Measurements from ENCODE around the gene HHAT.

Gene HHAT

DNA sequence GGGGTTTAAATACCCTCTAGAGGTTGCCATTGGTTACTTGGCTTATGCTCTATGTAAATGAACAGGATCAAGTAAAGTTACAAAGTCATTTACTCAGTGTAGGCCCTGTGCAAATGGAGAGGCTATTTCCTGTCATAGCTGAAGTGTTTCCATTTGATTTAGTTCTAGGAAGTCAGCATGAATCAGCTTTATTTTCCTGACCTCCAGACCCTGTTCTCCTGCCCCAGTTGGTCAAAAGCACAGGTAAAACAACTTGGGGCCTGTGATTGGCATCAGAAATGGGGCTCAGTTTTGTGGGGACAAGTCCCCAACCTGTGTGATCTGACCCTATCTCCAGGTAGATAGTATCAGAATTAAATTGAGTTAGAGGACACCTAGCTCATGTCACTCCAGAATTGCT lies 239.9 kb downstream of the HHAT start:
- H3K27ac ChIP-seq (ENCODE audit: low read depth, low read length), result no peak overlapping the region
- no peak for DNase-seq

DNA sequence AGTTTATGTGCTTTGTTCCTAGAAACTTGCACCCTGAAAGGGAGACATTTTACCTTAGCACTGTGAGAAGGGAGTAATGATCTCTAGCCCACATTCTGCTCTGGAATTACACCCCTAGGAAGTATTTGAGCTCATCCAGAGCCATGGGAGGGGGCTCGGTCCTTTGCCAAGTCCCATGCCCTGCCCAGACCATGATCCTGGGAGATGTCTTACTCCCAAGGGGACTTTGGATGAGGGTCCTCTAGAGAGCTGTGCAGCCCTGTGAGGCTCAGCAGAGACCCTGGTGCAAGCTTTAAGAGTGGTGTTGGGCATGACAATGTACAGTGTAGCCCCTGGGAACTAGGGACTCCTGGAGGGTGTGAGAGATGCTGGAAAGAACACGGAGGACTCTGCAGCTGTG lies 241.4 kb downstream of the HHAT start:
- H3K23ac ChIP-seq (ENCODE audit: low read length), result no peak overlapping the region
- DNase-seq, result no peak
- no peak overlapping the region for H4K5ac ChIP-seq (ENCODE audit: low read length)
- H2AK5ac ChIP-seq (ENCODE audit: low read length), result no peak overlapping the region
- no peak overlapping the region for H3K56ac ChIP-seq (ENCODE audit: low read length)
- H3K18ac ChIP-seq (ENCODE audit: low read length), result no peak overlapping the region
- no peak overlapping the region for H2BK15ac ChIP-seq (replicated peaks; ENCODE audit: low read depth)
- H3K27ac ChIP-seq (ENCODE audit: low read depth, low read length), result no peak overlapping the region
- no peak overlapping the region for H4K8ac ChIP-seq (ENCODE audit: low read depth, low read length)
- no peak overlapping the region for H3K4me2 ChIP-seq (ENCODE audit: low read length)
- H3K4me3 ChIP-seq (ENCODE audit: low read length), result no peak overlapping the region
- no peak overlapping the region for H3K4ac ChIP-seq (ENCODE audit: low read depth, low read length)
- H3K9ac ChIP-seq (ENCODE audit: low read length), result no peak overlapping the region
- H2BK5ac ChIP-seq (ENCODE audit: low read length), result no peak overlapping the region
- no peaks in the 10 kb centered on the region for H3K27me3 ChIP-seq (ENCODE audit: insufficient read depth, low read length, poor library complexity)
- H2BK120ac ChIP-seq (ENCODE audit: low read depth, low read length), result no peak overlapping the region
- WGBS (ENCODE audit: extremely low coverage, insufficient coverage, low lambda C conversion rate), result no CpG with 5 or more reads among the region's 2 CpGs
- no peaks in the 10 kb centered on the region for H3K79me2 ChIP-seq (ENCODE audit: control insufficient read depth, insufficient read depth, low read length)
- H3K4me1 ChIP-seq (ENCODE audit: control insufficient read depth, low read depth, low read length), result no peaks in the 10 kb centered on the region
- H3K36me3 ChIP-seq (ENCODE audit: control insufficient read depth, insufficient read depth, low read length), result no peaks in the 10 kb centered on the region
- H3K79me1 ChIP-seq (ENCODE audit: low read length), result no peaks in the 10 kb centered on the region

More for the DNA sequence above, 239.9 kb downstream of the HHAT start:
- Histone ChIP-seq H2AK5ac (ENCODE audit: low read length) (no peak overlapping the region), H3K9ac (ENCODE audit: low read length) (no peak overlapping the region), H3K4me2 (ENCODE audit: low read length) (no peak overlapping the region), H4K8ac (ENCODE audit: low read depth, low read length) (no peak overlapping the region), H2BK15ac (replicated peaks; ENCODE audit: low read depth) (no peak overlapping the region), H3K4me3 (ENCODE audit: low read length) (no peak overlapping the region), H3K36me3 (ENCODE audit: control insufficient read depth, insufficient read depth, low read length) (no peaks in the 10 kb centered on the region), H3K18ac (ENCODE audit: low read length) (no peak overlapping the region), H3K4me1 (ENCODE audit: control insufficient read depth, low read depth, low read length) (no peaks in the 10 kb centered on the region), H3K79me2 (ENCODE audit: control insufficient read depth, insufficient read depth, low read length) (no peaks in the 10 kb centered on the region), H2BK120ac (ENCODE audit: low read depth, low read length) (no peak overlapping the region), H3K56ac (ENCODE audit: low read length) (no peak overlapping the region), H2BK5ac (ENCODE audit: low read length) (no peak overlapping the region), H3K79me1 (ENCODE audit: low read length) (no peaks in the 10 kb centered on the region), H3K4ac (ENCODE audit: low read depth, low read length) (no peak overlapping the region), H3K27me3 (ENCODE audit: insufficient read depth, low read length, poor library complexity) (no peaks in the 10 kb centered on the region), H4K5ac (ENCODE audit: low read length) (no peak overlapping the region), H3K23ac (ENCODE audit: low read length) (no peak overlapping the region)

DNA sequence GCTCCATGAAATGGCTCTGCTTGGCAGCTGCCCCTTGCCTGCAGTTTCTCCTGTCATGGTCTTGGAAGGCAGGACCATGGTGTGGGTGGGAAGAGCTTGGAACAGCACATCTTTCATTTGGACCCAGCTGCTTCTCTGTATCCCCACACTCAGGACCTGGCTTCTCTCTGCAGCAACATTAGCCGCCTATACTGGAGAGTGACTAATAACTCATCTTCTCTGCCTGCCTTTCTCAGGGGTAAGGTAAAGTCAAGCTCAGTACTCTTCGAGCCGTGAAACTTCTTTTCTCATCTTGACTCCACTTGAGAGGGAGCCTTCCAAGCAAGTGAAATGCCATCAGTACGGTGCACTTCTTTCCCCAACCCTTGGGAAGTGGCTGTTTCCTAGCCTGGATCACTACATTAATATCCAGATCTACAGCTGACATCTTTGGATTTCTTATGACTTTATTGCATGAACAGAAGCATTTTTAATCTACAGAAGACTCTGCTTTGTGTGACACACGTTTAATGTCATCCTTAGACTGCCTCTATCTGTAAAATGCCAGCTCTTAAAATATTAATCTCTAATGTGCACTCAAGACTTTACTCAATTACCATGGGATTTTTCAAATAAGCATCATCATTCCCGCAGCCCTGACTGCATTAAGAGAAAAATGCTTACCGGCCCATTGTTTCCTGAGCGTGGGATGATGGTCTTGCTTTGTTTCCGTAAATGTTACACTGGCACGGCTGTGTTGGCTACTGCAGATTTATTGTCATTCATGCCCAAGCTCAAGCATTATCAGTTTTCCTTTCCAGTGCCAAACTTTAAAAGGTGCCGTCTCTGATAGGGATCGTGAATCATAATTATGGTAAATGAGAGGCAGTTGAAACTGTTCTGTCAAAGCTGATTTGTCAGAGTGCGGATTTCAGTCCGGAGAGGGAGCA lies 242.9 kb downstream of the HHAT start:
- Histone ChIP-seq H2BK15ac (replicated peaks; ENCODE audit: low read depth) (no peak overlapping the region), H3K36me3 (ENCODE audit: control insufficient read depth, insufficient read depth, low read length) (no peaks in the 10 kb centered on the region), H3K4me3 (ENCODE audit: low read length) (no peak overlapping the region), H3K4me1 (ENCODE audit: control insufficient read depth, low read depth, low read length) (no peaks in the 10 kb centered on the region), H3K27me3 (ENCODE audit: insufficient read depth, low read length, poor library complexity) (no peaks in the 10 kb centered on the region), H3K4ac (ENCODE audit: low read depth, low read length) (no peak overlapping the region), H2BK5ac (ENCODE audit: low read length) (no peak overlapping the region), H2AK5ac (ENCODE audit: low read length) (no peak overlapping the region), H4K5ac (ENCODE audit: low read length) (no peak overlapping the region), H3K79me2 (ENCODE audit: control insufficient read depth, insufficient read depth, low read length) (no peaks in the 10 kb centered on the region), H3K4me2 (ENCODE audit: low read length) (no peak overlapping the region), H3K9ac (ENCODE audit: low read length) (no peak overlapping the region), H3K27ac (ENCODE audit: low read depth, low read length) (no peak overlapping the region), H2BK120ac (ENCODE audit: low read depth, low read length) (no peak overlapping the region), H3K23ac (ENCODE audit: low read length) (no peak overlapping the region), H3K79me1 (ENCODE audit: low read length) (no peaks in the 10 kb centered on the region), H4K8ac (ENCODE audit: low read depth, low read length) (no peak overlapping the region), H3K56ac (ENCODE audit: low read length) (no peak overlapping the region), H3K18ac (ENCODE audit: low read length) (no peak overlapping the region)
- no CpG with 5 or more reads among the region's 14 CpGs for WGBS (ENCODE audit: extremely low coverage, insufficient coverage, low lambda C conversion rate)
- DNase-seq, result no peak

DNA sequence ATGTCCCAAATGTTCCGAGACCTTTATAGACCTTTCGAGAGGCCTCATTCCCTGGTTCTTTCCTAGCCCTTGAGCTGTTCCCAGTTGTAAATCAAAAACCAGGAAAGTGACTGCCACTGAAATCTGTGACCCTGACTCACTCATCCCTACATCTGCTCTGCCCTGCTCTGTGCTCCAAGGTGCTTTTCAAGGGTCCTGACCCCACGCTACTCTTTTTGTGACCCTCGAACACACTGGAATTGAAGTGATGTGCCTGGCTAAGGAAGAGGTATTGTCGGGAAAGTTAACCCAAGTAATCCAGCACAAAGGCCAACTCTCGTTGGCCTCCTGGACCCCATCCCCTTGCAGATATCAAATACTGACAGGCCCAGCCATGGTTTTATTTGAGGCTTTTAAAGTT lies 244.4 kb downstream of the HHAT start:
- Histone ChIP-seq H3K27ac (ENCODE audit: low read depth, low read length) (no peak overlapping the region), H3K56ac (ENCODE audit: low read length) (no peak overlapping the region), H3K27me3 (ENCODE audit: insufficient read depth, low read length, poor library complexity) (no peaks in the 10 kb centered on the region), H3K9ac (ENCODE audit: low read length) (no peak overlapping the region), H3K4ac (ENCODE audit: low read depth, low read length) (no peak overlapping the region), H4K5ac (ENCODE audit: low read length) (no peak overlapping the region), H4K8ac (ENCODE audit: low read depth, low read length) (no peak overlapping the region), H2BK5ac (ENCODE audit: low read length) (no peak overlapping the region), H3K4me3 (ENCODE audit: low read length) (no peak overlapping the region), H2AK5ac (ENCODE audit: low read length) (no peak overlapping the region), H3K4me1 (ENCODE audit: control insufficient read depth, low read depth, low read length) (no peaks in the 10 kb centered on the region), H2BK15ac (replicated peaks; ENCODE audit: low read depth) (no peak overlapping the region), H3K79me2 (ENCODE audit: control insufficient read depth, insufficient read depth, low read length) (no peaks in the 10 kb centered on the region), H3K4me2 (ENCODE audit: low read length) (no peak overlapping the region), H3K18ac (ENCODE audit: low read length) (no peak overlapping the region), H3K36me3 (ENCODE audit: control insufficient read depth, insufficient read depth, low read length) (no peaks in the 10 kb centered on the region), H3K79me1 (ENCODE audit: low read length) (no peaks in the 10 kb centered on the region), H2BK120ac (ENCODE audit: low read depth, low read length) (no peak overlapping the region), H3K23ac (ENCODE audit: low read length) (no peak overlapping the region)
- no peak for DNase-seq
- no CpG with 5 or more reads among the region's 6 CpGs for WGBS (ENCODE audit: extremely low coverage, insufficient coverage, low lambda C conversion rate)

DNA sequence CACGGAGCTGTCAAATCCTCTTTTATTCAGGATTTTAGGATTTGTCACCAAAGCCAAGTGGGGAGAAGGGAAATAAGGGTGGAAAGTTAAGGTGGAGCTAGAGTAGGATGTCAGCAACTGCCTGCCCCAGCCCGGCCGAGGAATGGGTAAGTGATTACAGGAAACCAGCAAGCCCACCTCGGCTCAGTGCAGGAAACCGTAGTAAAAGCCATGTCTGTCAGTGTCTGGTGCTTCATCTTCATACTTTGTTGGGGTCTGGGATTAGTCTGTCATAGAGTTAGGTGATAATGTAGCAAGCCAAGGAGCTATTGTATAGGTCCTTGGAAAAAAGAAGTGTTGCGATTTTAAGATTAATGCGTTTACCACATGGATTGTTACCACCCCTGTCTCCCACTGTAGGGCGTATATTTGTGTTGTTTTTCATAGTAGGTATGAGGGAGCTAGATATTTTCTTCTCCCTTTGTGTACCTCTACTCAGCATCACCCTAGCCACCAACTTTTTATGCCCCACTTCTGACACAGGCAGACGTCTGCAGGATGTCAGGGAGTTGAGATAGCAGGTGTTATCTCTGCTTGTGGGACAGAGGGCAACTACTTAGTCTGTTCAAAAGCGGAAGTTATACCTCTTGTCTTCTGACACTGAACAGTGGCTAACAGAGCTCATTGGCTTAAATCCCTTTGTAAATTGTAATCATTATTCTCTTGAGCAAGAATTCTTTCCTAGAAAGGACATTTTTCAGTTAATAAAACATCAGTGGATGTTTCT lies 253.7 kb downstream of the HHAT start:
- H3K56ac ChIP-seq (ENCODE audit: low read length), result no peak overlapping the region
- no CpG with 5 or more reads among the region's 10 CpGs for WGBS (ENCODE audit: extremely low coverage, insufficient coverage, low lambda C conversion rate)

More for the DNA sequence above, 253.7 kb downstream of the HHAT start:
- H3K4me1 ChIP-seq (ENCODE audit: control insufficient read depth, low read depth, low read length), result no peaks in the 10 kb centered on the region
- H3K4ac ChIP-seq (ENCODE audit: low read depth, low read length), result no peak overlapping the region
- H3K9ac ChIP-seq (ENCODE audit: low read length), result no peak overlapping the region
- no peak overlapping the region for H3K18ac ChIP-seq (ENCODE audit: low read length)
- H4K8ac ChIP-seq (ENCODE audit: low read depth, low read length), result no peak overlapping the region
- no peaks in the 10 kb centered on the region for H3K79me2 ChIP-seq (ENCODE audit: control insufficient read depth, insufficient read depth, low read length)
- H3K79me1 ChIP-seq (ENCODE audit: low read length), result no peaks in the 10 kb centered on the region
- H3K36me3 ChIP-seq (ENCODE audit: control insufficient read depth, insufficient read depth, low read length), result no peaks in the 10 kb centered on the region
- no peak overlapping the region for H3K4me3 ChIP-seq (ENCODE audit: low read length)
- no peak for DNase-seq
- H3K23ac ChIP-seq (ENCODE audit: low read length), result no peak overlapping the region
- H2BK120ac ChIP-seq (ENCODE audit: low read depth, low read length), result no peak overlapping the region
- no peak overlapping the region for H2BK5ac ChIP-seq (ENCODE audit: low read length)
- H2BK15ac ChIP-seq (replicated peaks; ENCODE audit: low read depth), result no peak overlapping the region
- H3K27me3 ChIP-seq (ENCODE audit: insufficient read depth, low read length, poor library complexity), result no peaks in the 10 kb centered on the region
- no peak overlapping the region for H3K4me2 ChIP-seq (ENCODE audit: low read length)
- no peak overlapping the region for H3K27ac ChIP-seq (ENCODE audit: low read depth, low read length)
- H2AK5ac ChIP-seq (ENCODE audit: low read length), result no peak overlapping the region
- no peak overlapping the region for H4K5ac ChIP-seq (ENCODE audit: low read length)

Data from mesendoderm (in vitro differentiated cells).